ENCODE data around the gene GBX1. TPM values are rescaled to one million over a fixed set of nuclear protein-coding genes. Genes with fewer than 3 reads are reported as not detected.
A peak's percentile ranks its signal among the peaks of the same experiment; 100 is the strongest.

GBX1 gene
- total RNA-seq, 3 donors from 2014 or later = not detected

DNA sequence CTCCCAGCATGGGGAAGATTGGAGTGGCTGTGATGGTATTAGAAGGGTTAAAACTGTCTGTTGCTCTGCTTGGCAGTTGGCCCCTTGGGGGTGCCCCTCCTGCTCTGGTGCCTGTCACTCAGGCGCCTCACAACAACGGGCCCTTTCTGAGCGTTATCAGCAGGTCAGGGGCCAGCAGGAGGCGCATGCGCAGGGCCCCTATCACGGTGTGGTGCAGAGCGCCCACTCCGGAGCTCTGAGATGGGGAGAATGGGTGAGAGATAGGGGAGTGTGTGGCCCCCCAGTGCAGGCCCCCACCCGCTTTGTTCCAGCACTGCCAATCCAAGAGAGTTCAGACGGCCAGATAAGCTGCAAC is 24.8 kb downstream of the GBX1 start:
- peaks cover 3% of the 10 kb centered on the region for H3K36me3 ChIP-seq

DNA sequence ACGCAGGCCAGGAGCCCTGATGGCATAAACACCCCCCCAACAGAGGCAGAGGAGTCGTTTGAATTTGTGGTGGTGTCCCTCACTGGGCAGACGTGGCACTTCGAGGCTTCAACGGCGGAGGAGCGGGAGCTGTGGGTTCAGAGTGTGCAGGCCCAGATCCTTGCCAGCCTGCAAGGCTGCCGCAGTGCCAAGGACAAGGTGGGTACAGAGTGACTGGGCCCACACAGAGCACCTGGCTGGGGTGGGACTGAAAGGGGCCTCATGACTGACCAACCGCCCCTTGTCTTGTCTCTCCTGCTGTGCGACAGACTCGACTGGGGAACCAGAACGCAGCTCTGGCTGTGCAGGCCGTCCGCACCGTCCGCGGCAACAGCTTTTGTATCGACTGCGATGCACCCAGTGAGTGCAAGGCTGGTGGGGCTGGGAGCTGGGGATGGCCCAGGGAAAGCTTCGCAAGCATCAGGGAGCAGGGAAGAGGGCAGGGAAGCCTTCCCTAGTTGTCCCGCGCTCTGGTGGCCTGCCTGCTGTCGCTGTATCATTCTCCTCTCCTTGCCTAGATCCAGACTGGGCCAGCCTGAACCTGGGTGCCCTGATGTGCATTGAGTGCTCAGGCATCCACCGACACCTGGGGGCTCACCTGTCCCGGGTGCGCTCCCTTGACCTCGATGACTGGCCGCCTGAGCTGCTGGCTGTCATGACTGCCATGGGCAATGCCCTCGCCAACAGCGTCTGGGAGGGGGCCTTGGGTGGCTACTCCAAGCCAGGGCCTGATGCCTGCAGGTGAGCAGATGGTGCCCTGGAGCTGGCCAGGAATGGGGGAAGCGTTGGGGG is 25.4 kb downstream of the GBX1 start:
- Histone ChIP-seq H3K4me3 (no peak overlapping the region), H3K27ac (no peak overlapping the region), H3K9me3 (no peaks in the 10 kb centered on the region), H3K36me3 (peaks cover 3% of the 10 kb centered on the region), H3K4me1 (no peaks in the 10 kb centered on the region), H3K27me3 (no peaks in the 10 kb centered on the region)
- intact Hi-C loops (cut with DNase I; ENCODE audit: low total_unique reads) = no loop called here
- TF ChIP-seq CTCF (IDR thresholded peaks at IDR 0.05) (no peak), POLR2A (IDR thresholded peaks at IDR 0.05) (no peak), POLR2AphosphoS5 (IDR thresholded peaks at IDR 0.05) (no peak)
- DNase-seq (ENCODE audit: low spot score in 2 of 2) = peak in 1 of 2 donors; percentile 11

More for the DNA sequence above, 24.8 kb downstream of the GBX1 start:
- Histone ChIP-seq H3K9me3 (no peaks in the 10 kb centered on the region), H3K4me3 (no peak overlapping the region), H3K27me3 (no peaks in the 10 kb centered on the region), H3K4me1 (no peaks in the 10 kb centered on the region), H3K27ac (no peak overlapping the region)
- intact Hi-C loops (cut with DNase I; ENCODE audit: low total_unique reads) = no loop called here
- TF ChIP-seq CTCF (IDR thresholded peaks at IDR 0.05) = no peak
- no peak for TF ChIP-seq POLR2A (IDR thresholded peaks at IDR 0.05)
- peak in 1 of 2 donors; percentile 12 for DNase-seq (ENCODE audit: low spot score in 2 of 2)

- intact Hi-C loops (cut with DNase I; ENCODE audit: low total_unique reads) = no loop called here
- Histone ChIP-seq H3K9me3 (no peaks in the 10 kb centered on the region), H3K36me3 (peaks cover 3% of the 10 kb centered on the region), H3K27ac (no peak overlapping the region), H3K4me1 (no peaks in the 10 kb centered on the region), H3K27me3 (no peaks in the 10 kb centered on the region), H3K4me3 (no peak overlapping the region)
- peak in 1 of 2 donors; percentile 5 for DNase-seq (ENCODE audit: low spot score in 2 of 2)
- TF ChIP-seq CTCF (IDR thresholded peaks at IDR 0.05) (no peak), POLR2AphosphoS5 (IDR thresholded peaks at IDR 0.05) (no peak)
Observed at GRCh38 chr7:151141311-151141854, 26.1 kb downstream of the GBX1 start.

DNA sequence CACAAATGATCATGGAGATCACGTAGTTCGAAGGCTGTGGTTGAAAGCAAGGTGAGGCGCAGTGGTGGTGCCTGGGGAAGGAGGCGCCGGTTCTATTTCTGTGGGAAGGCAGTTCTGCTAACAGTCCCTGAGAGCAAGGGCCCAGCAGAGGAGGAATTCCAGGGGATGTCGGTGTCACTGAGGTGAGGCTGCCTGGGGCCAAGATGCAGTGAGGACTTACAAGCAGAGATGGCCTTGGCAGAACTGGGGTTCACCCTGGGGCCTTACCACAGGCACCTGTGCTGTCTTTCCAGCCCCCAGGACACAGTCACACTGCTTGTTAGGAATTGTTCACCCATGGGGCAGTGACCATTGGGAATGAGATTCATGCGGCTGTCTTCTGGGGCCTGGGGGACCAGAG is 26.7 kb downstream of the GBX1 start:
- intact Hi-C loops (cut with DNase I; ENCODE audit: low total_unique reads) = no loop called here
- no peak overlapping the region for H3K27ac ChIP-seq
- no peak for TF ChIP-seq POLR2AphosphoS5 (IDR thresholded peaks at IDR 0.05)
- TF ChIP-seq CTCF (IDR thresholded peaks at IDR 0.05) = no peak
- peaks cover 9% of the 10 kb centered on the region for H3K36me3 ChIP-seq
- no peak overlapping the region for H3K4me3 ChIP-seq
- no peaks in the 10 kb centered on the region for H3K9me3 ChIP-seq
- peak in 1 of 2 donors; percentile 12 for DNase-seq (ENCODE audit: low spot score in 2 of 2)
- no peaks in the 10 kb centered on the region for H3K27me3 ChIP-seq
- no peaks in the 10 kb centered on the region for H3K4me1 ChIP-seq

GRCh38 chr7:151139791-151140190 is 27.7 kb downstream of the GBX1 start:
- Histone ChIP-seq H3K9me3 (no peaks in the 10 kb centered on the region), H3K27ac (no peak overlapping the region), H3K36me3 (peaks cover 10% of the 10 kb centered on the region), H3K27me3 (no peaks in the 10 kb centered on the region), H3K4me3 (no peak overlapping the region), H3K4me1 (no peaks in the 10 kb centered on the region)
- DNase-seq (ENCODE audit: low spot score in 2 of 2) = no peak
- TF ChIP-seq CTCF (IDR thresholded peaks at IDR 0.05) (no peak), POLR2A (IDR thresholded peaks at IDR 0.05) (no peak), POLR2AphosphoS5 (IDR thresholded peaks at IDR 0.05) (no peak)
- intact Hi-C loops (cut with DNase I; ENCODE audit: low total_unique reads) = no loop called here

Measured in breast epithelium (tissue), 4 donors.